HG02973 (cell line): ENCODE measurements around the gene KCNK17.
"Not testable (repeated sequence)": the region's sequence is repeated elsewhere in the genome, so short reads cannot be mapped to it uniquely, and the experiment has no call there.

ENCODE experiments used
- ATAC-seq: cut with Tn5 transposase; IDR thresholded peaks from one replicate; pipeline ENCODE4 v1.9.1; 2021; ENCODE audit warnings: moderate library complexity; ENCODE audit not compliant: unreplicated experiment

KCNK17 gene

DNA sequence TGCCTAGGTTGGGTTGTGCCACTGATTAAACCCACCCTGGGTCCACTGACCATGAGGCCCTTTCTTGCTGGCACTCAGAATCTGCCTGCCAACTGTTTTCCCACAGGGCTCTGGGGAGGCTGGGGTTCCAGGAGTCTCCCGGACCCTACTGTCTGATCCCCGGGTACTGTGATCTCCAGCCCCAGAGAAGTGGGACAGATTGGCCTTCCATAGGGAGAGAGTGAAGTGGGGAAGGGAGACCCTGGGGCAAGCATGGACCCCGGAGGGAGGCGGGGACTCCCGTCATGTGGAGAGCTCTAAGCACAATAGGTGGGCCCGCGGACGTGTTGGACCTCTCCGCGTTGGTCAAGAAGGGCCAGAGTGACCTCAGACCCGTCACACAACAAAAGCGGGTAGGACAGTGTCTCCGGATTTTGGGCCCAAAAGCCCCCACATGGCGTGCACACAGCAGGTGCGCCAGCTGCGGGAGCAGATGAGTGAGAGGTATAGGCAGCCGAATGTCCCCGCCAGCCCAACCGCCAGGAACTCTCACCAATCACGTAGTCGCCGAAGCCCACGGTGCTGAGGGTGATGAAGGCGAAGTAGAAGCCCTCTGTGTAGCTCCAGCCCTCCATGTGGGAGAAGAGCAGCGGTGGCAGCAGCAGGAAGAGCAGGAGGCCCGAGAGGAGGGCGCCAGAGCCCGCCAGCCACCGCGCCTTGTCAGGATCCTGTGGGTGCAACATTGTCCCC is 10.6 kb downstream of the KCNK17 start:
- no peak for ATAC-seq

DNA sequence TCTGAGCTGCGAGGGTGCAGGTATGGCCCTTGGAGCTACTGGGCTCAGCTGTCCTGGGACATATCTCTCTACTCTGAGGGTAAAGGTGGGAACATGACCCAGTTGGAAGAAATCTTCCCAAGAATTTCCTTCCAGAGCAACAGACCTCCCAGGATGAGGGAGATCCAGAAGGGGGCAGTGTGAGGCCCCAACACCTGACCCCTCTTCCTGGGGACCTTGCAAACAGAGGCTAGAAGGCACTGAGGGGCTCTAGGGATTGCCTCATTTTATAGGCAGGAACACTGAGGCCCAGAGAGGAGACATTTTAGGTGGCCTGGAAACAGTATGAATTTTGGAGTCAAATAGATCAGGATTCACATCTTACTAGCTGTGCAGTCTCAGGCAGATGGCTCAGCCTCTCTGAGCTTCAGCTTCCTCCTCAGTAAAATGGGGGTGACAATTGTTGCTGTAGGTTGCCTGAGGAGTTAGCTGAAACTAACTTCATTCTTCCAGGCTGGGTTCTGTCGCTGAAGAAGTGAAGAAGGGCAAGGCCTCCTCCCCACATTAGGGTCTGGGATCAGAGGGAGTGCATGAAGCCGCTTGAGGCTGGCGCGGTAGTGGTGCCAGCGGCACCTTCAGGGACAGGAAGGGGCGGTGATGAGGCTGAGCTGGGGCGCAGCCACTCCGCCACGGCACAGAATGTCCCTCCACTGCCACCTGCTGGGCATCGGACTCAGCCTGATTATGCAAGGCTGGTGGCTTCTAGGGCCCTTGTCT is 11.4 kb downstream of the KCNK17 start:
- ATAC-seq, result peak; percentile 72

DNA sequence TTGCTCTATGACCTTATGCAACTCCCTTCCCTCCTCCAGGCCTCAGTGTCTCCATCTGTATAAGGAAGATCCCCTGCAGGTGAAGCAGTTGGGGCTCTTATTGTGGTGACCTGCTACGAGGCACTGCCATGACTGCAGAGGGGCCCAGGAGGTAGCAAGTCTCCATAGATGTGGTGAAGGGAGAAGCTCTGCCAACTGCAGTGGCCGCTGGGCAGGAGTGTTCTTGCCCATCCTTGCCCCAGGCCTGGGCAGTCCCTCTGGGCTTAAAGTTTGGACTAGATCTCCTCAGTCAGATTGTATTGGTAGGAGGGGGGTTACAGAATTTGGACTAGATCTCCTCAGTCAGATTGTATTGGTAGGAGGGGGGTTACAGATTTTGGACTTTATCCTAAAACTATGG is 12.2 kb downstream of the KCNK17 start:
- no peak for ATAC-seq

DNA sequence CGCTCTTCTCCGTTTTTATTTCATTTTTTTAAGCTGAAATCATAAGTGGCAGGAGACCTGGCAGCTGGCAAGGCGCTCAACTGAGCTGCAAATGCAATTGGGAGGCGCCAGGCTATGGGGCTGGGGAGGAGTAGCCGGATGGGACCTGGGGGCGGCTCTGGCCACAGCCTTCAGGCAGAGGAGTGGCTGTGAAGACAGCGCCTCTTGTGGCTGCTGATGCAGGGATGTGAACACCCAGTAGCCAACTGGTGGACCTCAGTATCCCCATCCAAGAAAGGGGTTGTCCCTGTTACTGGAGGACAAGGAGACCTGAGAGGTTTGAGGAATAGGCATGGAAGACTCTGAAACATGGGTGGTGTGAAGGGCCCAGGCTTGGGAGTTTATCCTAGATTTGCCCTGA is 12.6 kb downstream of the KCNK17 start:
- no peak for ATAC-seq

DNA sequence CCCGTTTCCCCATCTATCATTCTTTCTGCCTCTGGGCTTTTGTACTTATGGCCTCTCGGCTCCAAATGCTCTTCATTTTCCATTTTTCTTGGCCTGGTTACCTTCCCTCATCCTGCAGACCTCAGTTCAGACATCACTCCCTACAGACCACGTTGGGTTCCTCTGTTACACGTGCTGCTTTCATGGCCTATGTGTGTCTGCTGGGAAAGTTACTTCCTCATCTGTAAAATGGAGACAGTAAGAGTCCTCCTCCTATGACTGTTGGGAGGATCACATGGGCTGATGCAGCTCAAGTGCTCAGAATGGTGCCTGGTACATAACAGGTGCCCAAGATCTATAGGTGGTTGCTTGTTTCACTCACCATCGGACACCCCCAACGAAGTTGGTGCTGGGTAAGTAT is 13.5 kb downstream of the KCNK17 start:
- no peak for ATAC-seq

DNA sequence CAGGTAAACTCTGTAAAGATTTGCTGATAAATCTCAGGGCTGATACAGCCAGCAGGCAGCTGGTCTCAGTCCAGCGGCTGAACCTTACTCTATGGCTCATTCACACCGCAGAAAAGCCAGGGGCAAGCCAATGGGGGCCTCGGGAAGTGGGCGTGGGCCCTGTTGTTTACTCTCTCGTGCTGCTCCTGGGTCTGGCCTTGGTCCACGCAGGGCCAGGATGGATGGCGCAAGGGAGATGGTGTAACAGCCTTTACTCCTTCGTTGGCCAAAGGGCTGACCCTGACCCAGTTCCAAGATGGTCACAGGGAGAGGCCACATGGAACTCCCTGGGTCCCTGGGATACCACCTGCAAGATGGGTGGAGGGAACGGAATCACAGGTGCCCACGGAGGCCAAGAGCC is 16.2 kb downstream of the KCNK17 start:
- ATAC-seq, result no peak

DNA sequence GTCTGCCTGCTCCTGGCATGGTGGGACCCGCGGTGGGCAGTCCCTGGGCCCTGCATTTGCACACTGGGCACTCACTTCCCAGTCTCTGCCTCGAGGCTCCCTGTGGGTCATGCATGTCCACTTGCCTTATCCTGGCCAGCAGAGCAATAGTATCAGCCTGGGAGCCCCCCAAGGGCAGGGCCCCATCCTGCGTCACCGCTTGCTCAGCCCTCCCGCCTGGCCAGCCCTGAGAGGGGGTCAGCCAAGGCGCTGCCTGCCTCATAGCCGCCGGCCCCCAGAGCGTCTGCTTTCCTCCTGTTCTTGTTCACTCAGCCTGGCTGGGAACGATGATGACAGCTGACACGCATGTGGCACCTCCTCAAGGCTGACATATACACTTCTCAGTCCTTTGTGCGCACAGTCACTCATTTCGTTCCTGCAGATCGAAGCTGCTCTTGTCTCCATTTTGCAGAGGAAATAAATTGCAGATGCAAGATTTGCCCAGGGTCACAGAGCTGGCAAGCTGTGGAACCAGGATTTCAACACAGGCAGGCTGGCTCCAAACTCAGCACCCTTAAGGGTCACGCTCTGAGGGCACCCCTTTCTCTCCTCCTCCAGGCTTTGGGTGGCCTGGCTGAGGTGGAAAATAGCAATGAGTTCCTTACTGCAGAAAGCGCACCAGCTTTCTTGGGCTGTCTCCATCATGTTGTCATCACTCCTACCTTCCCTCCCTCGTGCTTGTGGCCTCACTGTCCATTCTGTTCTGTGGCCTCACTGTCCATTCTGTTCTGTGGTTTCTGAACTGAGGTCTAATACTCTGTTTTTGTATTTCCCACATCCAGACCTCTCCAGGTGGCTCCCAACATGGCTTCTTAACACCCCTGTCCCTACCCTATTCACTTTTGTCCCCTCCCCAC is 17.2 kb downstream of the KCNK17 start:
- ATAC-seq, result no peak

DNA sequence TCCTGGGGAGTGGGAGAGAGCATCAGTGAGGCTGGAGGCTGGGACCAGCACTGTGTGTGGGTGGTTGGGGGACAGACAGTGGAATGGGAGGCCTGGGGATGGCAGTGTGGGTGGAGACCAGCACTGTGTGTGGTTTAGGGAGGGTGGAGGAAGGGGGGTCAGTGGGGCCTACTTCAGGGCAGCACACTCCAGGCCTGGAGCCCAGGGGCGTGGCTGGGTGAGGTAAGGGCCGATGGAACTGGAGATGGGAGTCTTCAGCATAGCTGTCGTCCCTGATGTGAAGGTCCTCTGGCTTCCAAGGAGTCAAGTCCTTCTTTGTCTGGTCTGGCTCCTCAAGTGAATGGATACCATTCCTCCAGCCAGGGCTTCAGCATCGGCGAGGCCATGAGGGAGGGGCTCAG is 18.6 kb downstream of the KCNK17 start:
- no peak for ATAC-seq

DNA sequence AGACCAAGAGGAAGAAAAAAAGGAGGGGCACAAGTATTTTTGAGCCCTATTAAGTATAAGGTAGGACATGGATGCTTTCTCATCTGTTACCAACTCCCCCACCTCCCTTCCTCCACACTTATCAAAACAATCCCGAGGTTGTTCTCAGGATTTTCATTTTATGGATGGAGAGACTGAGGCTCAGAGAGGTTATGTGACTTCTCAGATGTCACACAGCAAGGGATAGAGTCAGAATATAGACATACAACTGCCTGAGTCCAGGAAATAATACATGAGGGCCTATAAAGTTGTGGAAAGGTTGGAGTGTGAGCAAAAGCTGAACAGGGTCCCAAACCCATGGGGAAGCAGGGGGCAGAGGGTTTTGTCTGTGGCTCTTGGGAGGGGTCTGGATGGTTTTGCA is 19.3 kb downstream of the KCNK17 start:
- no peak for ATAC-seq

DNA sequence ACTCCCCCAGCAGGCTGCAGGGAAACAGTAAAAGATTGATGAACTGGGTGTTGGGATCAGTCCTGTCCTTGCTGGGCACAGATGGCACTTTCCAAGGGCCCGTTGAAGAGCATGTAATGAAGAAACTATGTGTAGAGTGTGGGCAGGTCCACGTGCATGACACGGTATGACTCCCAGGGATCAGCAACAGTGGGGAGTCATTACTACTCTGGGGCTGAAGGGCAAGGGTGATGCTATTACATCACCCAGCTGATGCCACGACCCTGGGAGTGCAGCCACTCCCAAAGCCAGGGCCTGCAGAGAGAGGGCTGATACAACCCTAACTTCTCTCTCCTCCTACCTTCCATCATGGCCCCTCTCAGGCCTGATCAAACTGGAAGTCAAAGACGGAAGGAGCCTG is 20.1 kb downstream of the KCNK17 start:
- no peak for ATAC-seq

DNA sequence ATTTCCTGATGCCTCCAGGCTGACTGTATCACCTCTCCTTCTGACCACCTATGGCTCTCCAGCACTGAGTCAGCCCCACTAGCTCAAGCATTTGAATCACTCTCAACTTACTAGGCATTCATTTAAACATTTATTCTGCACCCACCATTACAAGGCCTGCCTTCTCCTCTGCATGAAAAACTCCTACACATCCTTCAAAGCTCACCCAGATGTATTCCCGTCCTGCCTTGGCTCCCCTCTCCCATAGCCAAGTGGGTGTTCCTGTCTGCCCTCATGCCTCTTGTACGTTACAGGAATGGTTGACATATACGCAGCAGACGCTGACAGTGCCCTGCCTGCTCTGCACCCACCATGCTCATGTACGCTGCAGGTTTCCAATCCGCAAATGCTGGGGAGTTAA is 21.6 kb downstream of the KCNK17 start:
- ATAC-seq, result no peak

DNA sequence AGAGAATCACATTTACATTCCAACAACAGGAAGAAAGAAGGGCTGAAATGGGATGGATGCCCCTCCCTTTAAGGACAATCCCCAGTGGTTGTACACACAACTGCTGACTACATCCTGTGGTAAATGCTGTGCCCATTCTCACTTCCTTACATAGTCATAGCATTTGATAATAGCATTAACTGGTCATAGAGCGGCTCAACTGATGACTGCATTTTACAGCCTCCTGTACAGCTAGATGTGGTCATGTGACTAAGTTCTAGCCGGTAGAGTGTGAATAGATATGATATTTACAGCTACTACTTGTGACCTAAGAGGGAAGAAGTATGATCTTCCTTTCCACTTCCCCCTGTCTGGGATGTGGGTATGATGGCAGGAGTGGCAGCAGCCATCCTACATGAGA is 24.7 kb downstream of the KCNK17 start:
- ATAC-seq, result no peak

DNA sequence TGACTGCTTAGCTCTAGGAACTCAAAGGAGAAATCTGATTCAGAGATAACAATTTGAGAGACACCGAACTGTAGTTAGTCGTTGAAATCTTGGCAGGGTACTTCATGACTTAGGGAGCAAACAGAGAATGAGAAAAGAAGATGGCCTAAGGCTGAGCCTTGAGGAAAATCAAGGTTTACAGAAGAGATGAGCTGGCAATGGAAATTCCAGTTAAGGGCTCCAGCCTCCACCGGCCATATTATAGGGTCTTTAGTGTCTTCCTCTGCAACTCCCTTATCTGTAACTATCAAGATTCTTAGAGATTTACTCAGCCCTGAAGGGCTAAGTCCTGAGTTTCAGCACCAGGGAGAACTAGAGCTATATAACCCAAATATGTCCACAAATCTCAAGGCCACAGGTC is 26.6 kb downstream of the KCNK17 start:
- no peak for ATAC-seq

DNA sequence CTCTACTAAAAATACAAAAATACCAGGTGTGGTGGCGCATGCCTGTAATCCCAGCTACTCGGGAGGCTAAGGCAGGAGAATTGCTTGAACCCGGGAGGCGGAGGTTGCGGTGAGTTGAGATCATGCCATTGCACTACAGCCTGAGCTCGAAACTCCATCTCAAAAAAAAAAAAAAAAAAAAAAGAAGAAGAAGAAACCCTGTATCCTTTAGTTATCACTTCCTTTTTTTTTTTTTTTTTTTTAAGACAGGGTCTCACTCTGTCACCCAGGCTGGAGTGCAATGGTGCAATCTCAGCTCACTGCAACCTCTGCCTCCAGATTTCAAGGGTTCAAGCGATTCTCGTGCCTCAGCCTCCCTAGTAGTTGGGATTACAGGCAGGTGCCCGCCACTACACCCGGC is 27.6 kb downstream of the KCNK17 start:
- not testable (repeated sequence) for ATAC-seq

DNA sequence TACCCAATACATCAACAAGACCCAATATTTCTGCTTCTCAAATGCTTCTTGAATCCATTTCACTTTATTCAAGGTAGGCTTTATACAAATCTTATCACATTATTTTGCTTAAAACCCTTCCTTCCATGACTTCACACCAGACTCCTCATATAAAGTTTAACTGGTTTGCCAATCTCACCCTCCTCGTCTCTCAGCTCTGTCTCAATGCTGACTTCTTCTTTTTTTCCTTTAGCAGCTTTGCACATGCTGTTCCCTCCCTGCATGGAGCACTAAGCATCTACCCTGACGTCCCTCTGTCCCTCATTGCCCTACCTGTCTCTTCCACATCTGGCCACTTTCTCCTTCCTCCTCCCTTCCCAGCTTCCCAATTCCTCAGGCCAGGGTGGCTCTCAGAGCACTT is 31.4 kb downstream of the KCNK17 start:
- ATAC-seq, result no peak

DNA sequence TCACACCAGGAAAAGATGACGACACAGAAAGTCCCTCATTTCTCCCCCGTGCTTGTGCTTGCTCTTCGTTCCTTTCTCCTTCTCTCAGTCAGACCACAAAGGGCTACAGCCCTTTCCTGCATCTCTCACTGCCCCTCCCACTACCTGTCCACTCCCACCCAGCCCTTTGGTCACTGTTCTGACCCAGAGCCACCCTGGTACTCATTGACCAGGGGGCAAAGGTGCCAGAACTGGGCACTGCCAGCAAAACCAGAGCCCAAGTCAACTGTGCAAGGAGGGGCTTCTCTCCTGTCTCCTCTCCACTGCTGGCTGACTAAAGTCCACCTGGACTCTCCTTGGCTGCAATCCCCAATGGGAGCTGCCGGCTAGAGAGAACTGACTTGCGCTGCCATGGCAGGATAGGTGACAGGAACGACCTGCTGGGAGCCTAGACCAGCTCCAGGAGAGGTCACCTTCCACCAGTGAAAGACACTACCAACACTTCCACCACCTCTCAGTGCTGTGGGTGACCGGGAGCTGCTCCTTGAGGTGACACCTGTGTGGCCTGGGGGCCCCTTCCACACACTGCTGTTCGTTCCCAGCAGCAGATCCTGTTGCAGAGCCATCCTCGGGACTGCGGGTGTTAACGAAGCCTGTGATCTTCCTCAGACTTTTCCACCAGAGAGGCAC is 32.8 kb downstream of the KCNK17 start:
- no peak for ATAC-seq

DNA sequence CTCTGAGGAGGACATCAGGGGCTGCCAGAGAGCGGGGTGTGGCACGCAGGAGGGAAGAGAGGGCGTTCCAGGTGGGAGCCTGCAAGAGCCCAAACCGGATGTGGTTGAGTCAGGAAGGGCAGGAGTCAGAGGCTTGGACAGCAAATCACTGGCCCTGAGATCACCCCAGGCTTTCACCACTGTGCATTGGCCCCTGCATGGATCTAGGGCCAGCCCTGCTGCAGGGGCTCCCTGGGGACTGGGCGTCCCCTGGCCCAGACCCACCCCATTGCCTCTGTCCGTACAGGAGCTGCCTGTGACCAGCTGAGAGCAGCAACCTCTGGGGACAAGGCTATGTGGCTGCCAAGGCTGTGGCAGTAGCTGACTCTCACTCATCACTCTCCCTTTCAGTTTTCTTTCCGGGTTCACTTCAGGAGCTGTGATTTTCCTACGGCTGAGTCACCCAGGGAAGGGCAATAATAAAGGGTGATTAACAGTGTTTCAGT is 33.9 kb downstream of the KCNK17 start:
- no peak for ATAC-seq

DNA sequence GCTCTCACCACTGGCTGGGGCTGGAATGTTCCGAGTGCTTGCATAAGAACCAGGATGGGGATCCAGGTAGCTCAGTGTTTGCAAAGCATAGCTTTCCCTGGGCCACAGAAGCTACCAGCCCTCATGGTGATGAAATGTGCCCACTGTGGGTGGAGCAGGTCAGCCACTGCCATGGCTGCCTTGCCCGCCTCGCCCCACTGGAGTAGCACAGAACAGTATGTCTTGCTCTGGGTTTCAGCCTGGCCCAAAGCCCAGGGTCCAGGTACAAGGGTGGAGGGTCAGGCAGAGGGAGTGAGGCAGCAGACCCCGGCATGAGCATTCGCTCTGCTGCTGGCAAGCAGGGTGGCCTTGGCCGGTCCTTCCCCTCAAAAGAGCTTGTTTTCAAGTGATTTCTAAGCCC is 34.7 kb downstream of the KCNK17 start:
- ATAC-seq, result no peak

DNA sequence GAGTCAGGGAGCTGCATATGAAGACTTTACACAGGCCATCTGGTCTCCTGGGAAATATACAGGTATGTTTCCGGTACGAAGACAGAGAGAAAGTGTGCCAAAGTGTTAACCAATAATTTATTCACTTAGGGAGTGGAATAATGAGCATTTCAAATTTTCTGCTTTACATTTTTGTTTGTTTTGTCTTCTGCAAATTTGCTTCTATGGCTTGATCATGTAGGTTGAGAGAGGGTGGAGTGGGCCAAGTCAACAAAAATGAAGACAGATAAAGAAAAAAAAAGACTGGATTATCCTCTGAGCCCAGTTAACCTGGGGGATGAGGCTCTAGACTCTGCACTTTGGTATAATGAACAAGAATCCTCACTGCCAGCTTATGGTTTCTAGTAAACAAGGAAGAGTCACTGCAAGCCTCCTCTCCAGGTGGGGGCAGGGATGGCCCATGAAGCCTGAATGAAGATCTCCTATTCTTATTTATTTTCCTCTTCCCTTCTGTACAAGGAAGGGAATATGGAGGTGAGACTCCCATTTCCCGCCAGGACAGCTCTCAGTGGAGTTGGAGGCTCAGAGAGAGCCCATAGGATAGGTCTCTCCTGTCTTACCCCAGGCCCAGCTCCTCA is 37.7 kb downstream of the KCNK17 start:
- ATAC-seq, result no peak

DNA sequence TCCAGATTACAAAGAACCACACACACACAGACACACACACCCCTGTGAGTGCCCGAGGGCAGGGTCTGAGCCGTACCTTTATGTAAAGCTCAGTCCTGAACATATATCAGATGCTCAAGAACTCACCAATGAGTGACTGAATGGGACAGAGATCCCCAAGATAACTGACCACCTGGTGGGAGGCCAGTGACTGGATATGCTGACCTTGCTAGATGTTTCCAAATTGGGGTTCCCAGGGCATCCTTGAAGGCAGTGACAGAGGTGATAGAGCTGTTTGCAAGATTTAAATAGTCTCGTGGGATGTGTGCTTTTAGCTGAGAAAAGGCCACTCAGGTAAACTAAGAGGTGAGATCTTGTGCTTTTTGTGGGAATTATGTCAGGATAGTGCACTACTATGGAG is 39.3 kb downstream of the KCNK17 start:
- ATAC-seq, result no peak

DNA sequence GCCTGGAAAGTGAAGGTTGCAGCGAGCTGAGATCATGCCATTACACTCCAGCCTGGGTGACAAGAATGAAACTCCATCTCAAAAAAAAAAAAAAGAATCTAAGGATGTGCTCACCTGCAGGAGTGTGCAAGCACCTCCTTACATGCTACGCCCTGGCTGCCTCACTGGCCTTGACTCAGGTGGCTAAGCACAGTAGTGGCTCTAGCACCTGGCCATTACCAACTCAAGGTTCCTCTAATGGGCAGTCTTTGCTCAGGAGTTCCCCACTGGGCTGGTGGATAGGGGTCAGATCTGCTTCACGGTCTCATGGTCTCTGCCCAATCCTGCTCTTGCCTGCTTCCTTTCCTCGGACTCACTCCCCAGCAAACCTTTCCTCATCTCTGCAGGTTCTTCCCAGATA is 39.7 kb downstream of the KCNK17 start:
- ATAC-seq, result no peak
